Measurements from ENCODE around the gene CEP131. TPM values are rescaled to one million over a fixed set of nuclear protein-coding genes. Genes with fewer than 3 reads are reported as not detected.

The CEP131 gene
- total and polyA plus RNA-seq, 2 of the 4 experiments (the other 2 are of a cell fraction), result 4.8 to 9.6 TPM

- Histone ChIP-seq H3K23ac (ENCODE audit: low read depth, low read length) (no peak overlapping the region), H3K4ac (ENCODE audit: low read depth, low read length) (no peak overlapping the region), H3K9ac (ENCODE audit: low read depth, low read length) (no peak overlapping the region), H4K5ac (ENCODE audit: low read depth, low read length) (no peak overlapping the region), H2BK15ac (ENCODE audit: low read depth, low read length) (no peak overlapping the region), H2BK5ac (ENCODE audit: low read depth, low read length, poor library complexity, severe bottlenecking) (no peak overlapping the region), H3K14ac (replicated peaks; ENCODE audit: low read depth, low read length) (no peak overlapping the region), H3K18ac (ENCODE audit: low read depth, low read length) (no peak overlapping the region), H2AFZ (replicated peaks; ENCODE audit: low read length, poor library complexity) (no peak overlapping the region), H3K27me3 (ENCODE audit: control insufficient read depth, insufficient read depth, low read length) (no peaks in the 10 kb centered on the region), H3K56ac (ENCODE audit: extremely low read depth, insufficient read depth, low read length) (no peak overlapping the region), H3K9me3 (ENCODE audit: control insufficient read depth, insufficient read depth, low read length) (no peaks in the 10 kb centered on the region), H3K4me1 (ENCODE audit: control insufficient read depth, insufficient read depth, low read length) (no peaks in the 10 kb centered on the region), H2BK20ac (ENCODE audit: low read depth, low read length) (no peak overlapping the region), H3K79me1 (ENCODE audit: low read depth in 1 of 2, low read length in 2 of 2) (no peaks in the 10 kb centered on the region), H2AK5ac (ENCODE audit: low read depth, low read length) (no peak overlapping the region), H3K9me1 (ENCODE audit: insufficient read depth, low read length) (no peaks in the 10 kb centered on the region), H3K27ac (ENCODE audit: insufficient read depth, low read length) (no peak overlapping the region), H4K91ac (ENCODE audit: insufficient read depth, low read depth, low read length) (no peak overlapping the region), H2BK120ac (ENCODE audit: low read depth, low read length) (no peak overlapping the region), H3K4me3 (ENCODE audit: insufficient read depth, low read depth, low read length) (no peak overlapping the region), H4K20me1 (ENCODE audit: insufficient read depth, low read length) (no peaks in the 10 kb centered on the region; the same call in 1 of the 2 replicates), H4K8ac (ENCODE audit: low read depth in 2 of 2, low read length in 2 of 2) (no peak overlapping the region), H3K4me2 (ENCODE audit: low read depth, low read length) (no peak overlapping the region), H3K36me3 (ENCODE audit: control insufficient read depth, insufficient read depth, low read length) (peaks cover 8% of the 10 kb centered on the region), H2AK9ac (replicated peaks; ENCODE audit: low read depth, low read length, poor library complexity) (no peak overlapping the region)
- WGBS, 2 experiments (ENCODE audit: extremely low coverage in 2 of 2, insufficient read length in 1 of 2), result 94% methylated on average over 25 of the region's 28 CpGs; no CpG with 5 or more reads in 1 of the 2 experiments
- dilution Hi-C loops (cut with HindIII; ENCODE audit: low sequenced_read_pairs, unreplicated experiment), result no loop called here
- in situ Hi-C loops (cut with MboI; ENCODE audit: low sequenced_read_pairs), result no loop called here
- DNase-seq (no peak), ATAC-seq (ENCODE audit: low read depth) (no peak)
- POLR2A ChIA-PET (ENCODE audit: unreplicated experiment), result no interaction called here
- TF ChIP-seq, protein P1, sequence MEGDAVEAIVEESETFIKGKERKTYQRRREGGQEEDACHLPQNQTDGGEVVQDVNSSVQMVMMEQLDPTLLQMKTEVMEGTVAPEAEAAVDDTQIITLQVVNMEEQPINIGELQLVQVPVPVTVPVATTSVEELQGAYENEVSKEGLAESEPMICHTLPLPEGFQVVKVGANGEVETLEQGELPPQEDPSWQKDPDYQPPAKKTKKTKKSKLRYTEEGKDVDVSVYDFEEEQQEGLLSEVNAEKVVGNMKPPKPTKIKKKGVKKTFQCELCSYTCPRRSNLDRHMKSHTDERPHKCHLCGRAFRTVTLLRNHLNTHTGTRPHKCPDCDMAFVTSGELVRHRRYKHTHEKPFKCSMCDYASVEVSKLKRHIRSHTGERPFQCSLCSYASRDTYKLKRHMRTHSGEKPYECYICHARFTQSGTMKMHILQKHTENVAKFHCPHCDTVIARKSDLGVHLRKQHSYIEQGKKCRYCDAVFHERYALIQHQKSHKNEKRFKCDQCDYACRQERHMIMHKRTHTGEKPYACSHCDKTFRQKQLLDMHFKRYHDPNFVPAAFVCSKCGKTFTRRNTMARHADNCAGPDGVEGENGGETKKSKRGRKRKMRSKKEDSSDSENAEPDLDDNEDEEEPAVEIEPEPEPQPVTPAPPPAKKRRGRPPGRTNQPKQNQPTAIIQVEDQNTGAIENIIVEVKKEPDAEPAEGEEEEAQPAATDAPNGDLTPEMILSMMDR (conservative IDR thresholded peaks at IDR 0.05; ENCODE audit: low read depth, low read length), result no peak
- no TSS peak for BruUV-seq (replicated peaks)
- intact Hi-C loops (cut with micrococcal nuclease), result no loop called here
- CTCF ChIA-PET, result no interaction called here
Observed at GRCh38 chr17:81190591-81190990, 32.2 kb downstream of the CEP131 start.

All from IMR-90 (cell line).